ENCODE measurements around the gene DUSP8. TPM values are rescaled to one million over a fixed set of nuclear protein-coding genes. Genes with fewer than 3 reads are reported as not detected.
"Not testable (repeated sequence)": the region's sequence is repeated elsewhere in the genome, so short reads cannot be mapped to it uniquely, and the experiment has no call there.

DUSP8 gene
- 10.5 TPM for total RNA-seq
- long read RNA-seq, full-length matches to known transcripts: 5 of 9 reads
- long read RNA-seq, partial matches to known transcripts: 3 of 9 reads
- long read RNA-seq, other reads (novel, unspliced or antisense): 1 of 9 reads

- ATAC-seq: peak; percentile 83
- intact Hi-C loops (cut with DNase I): loop anchor here (2.0 to 5.0 kb wide), 3 partner anchors 14 to 370 kb away; no protein-coding TSS in a partner anchor
- peak; percentile 95 for DNase-seq (ENCODE audit: missing footprints)
These were observed at the start of gene DUSP8 for GRCh38 chr11:1572197-1573076. TSS of gene DUSP8 (minus strand) at chr11:1572271. CDS start at chr11:1565826, 6,445 bp downstream.

- DNase-seq (ENCODE audit: missing footprints): no peak
These were observed 47.4 kb upstream of the DUSP8 start for GRCh38 chr11:1619449-1619848.

GRCh38 chr11:1618231-1618630 lies 46.2 kb upstream of the DUSP8 start:
- no peak for ATAC-seq
- no peak for DNase-seq (ENCODE audit: missing footprints)
- intact Hi-C loops (cut with DNase I): no loop called here

More at GRCh38 chr11:1619449-1619848, 47.4 kb upstream of the DUSP8 start:
- intact Hi-C loops (cut with DNase I): no loop called here
- no peak for ATAC-seq

GRCh38 chr11:1608363-1608762 lies 36.3 kb upstream of the DUSP8 start, which contains the start of gene KRTAP5-3:
TSS of gene KRTAP5-3 (minus strand) at chr11:1608463. CDS start at chr11:1608385, 78 bp downstream.
- intact Hi-C loops (cut with DNase I): no loop called here
- ATAC-seq: no peak
- no peak for DNase-seq (ENCODE audit: missing footprints)

GRCh38 chr11:1607901-1608300 lies 35.8 kb upstream of the DUSP8 start:
- intact Hi-C loops (cut with DNase I); DNase-seq (ENCODE audit: missing footprints); ATAC-seq: not testable (repeated sequence)

GRCh38 chr11:1607156-1607845 lies 35.2 kb upstream of the DUSP8 start:
- intact Hi-C loops (cut with DNase I): not testable (repeated sequence)

GRCh38 chr11:1605923-1606322 lies 33.9 kb upstream of the DUSP8 start:
- DNase-seq (ENCODE audit: missing footprints); intact Hi-C loops (cut with DNase I); ATAC-seq: not testable (repeated sequence)

More at GRCh38 chr11:1607156-1607845, 35.2 kb upstream of the DUSP8 start:
- DNase-seq (ENCODE audit: missing footprints); ATAC-seq: not testable (repeated sequence)

- no peak for DNase-seq (ENCODE audit: missing footprints)
- intact Hi-C loops (cut with DNase I): no loop called here
- ATAC-seq: no peak
These were observed 32.6 kb upstream of the DUSP8 start for GRCh38 chr11:1604711-1605110.

GRCh38 chr11:1604181-1604580 lies 32.1 kb upstream of the DUSP8 start:
- no peak for ATAC-seq
- intact Hi-C loops (cut with DNase I): no loop called here
- DNase-seq (ENCODE audit: missing footprints): no peak

GRCh38 chr11:1603629-1604028 lies 31.6 kb upstream of the DUSP8 start:
- DNase-seq (ENCODE audit: missing footprints) (no peak), ATAC-seq (no peak)
- intact Hi-C loops (cut with DNase I): no loop called here

GRCh38 chr11:1601663-1602062 lies 29.6 kb upstream of the DUSP8 start:
- DNase-seq (ENCODE audit: missing footprints); ATAC-seq; intact Hi-C loops (cut with DNase I): not testable (repeated sequence)

- intact Hi-C loops (cut with DNase I): no loop called here
- ATAC-seq: no peak
These were observed 28.6 kb upstream of the DUSP8 start for GRCh38 chr11:1600626-1601025.

GRCh38 chr11:1598816-1599215 lies 26.7 kb upstream of the DUSP8 start:
- DNase-seq (ENCODE audit: missing footprints) (no peak), ATAC-seq (no peak)
- intact Hi-C loops (cut with DNase I): no loop called here

More at GRCh38 chr11:1600626-1601025, 28.6 kb upstream of the DUSP8 start:
- no peak for DNase-seq (ENCODE audit: missing footprints)

- DNase-seq (ENCODE audit: missing footprints); ATAC-seq; intact Hi-C loops (cut with DNase I): not testable (repeated sequence)
These were observed 26.3 kb upstream of the DUSP8 start for GRCh38 chr11:1598406-1598805.

GRCh38 chr11:1597994-1598380 lies 25.9 kb upstream of the DUSP8 start, which contains the start of gene KRTAP5-2:
TSS of gene KRTAP5-2 (minus strand) at chr11:1598294. CDS start at chr11:1598250, 44 bp downstream.
- DNase-seq (ENCODE audit: missing footprints) (no peak), ATAC-seq (no peak)
- intact Hi-C loops (cut with DNase I): no loop called here

GRCh38 chr11:1597331-1597993 lies 25.4 kb upstream of the DUSP8 start:
- DNase-seq (ENCODE audit: missing footprints) (no peak), ATAC-seq (no peak)
- intact Hi-C loops (cut with DNase I): no loop called here

- ATAC-seq; DNase-seq (ENCODE audit: missing footprints); intact Hi-C loops (cut with DNase I): not testable (repeated sequence)
These were observed 24.6 kb upstream of the DUSP8 start for GRCh38 chr11:1596576-1597121.

- not testable (repeated sequence) for ATAC-seq; DNase-seq (ENCODE audit: missing footprints)
- intact Hi-C loops (cut with DNase I): loop anchor here (2.0 kb wide), 1 partner anchor 33 kb away; the partner anchor contains the start of gene KRTAP5-5
These were observed 24.0 kb upstream of the DUSP8 start for GRCh38 chr11:1595994-1596575.

All from Right ventricle myocardium inferior (tissue), 1 donor.